Spleen (tissue), 11 donors: ENCODE results near the gene SPOPL. TPM values are rescaled to one million over a fixed set of nuclear protein-coding genes. Genes with fewer than 3 reads are reported as not detected.
"Not testable (repeated sequence)": the region's sequence is repeated elsewhere in the genome, so short reads cannot be mapped to it uniquely, and the experiment has no call there.

ENCODE experiments used
- DNase-seq: peaks from one replicate; pipeline ENCODE4 v3.0.0-alpha.2; 2020
- H3K27ac ChIP-seq, 8 donors: fragments of 200-600 bp; sonication (generic) in 7 of 8; 1 replicate in 4 of 8; 2 replicates in 4 of 8; pipeline versions ENCODE4 v1.5.0 to v1.8.0; 2016 to 2021; ENCODE audit warnings: inconsistent platforms in 4 of 8, mild to moderate bottlenecking in 4 of 8, moderate library complexity in 1 of 8
- H3K27me3 ChIP-seq, 7 donors: fragments of 200-600 bp; sonication (generic) in 6 of 7; replicated peaks in 1 of 7; 1 replicate in 4 of 7; 2 replicates in 3 of 7; pipeline versions ENCODE4 v1.5.0 to v1.8.0; 2016 to 2021; ENCODE audit warnings: inconsistent platforms in 3 of 7, mild to moderate bottlenecking in 1 of 7
- H3K36me3 ChIP-seq, 6 donors: fragments of 200-600 bp; sonication (generic) in 5 of 6; 1 replicate in 4 of 6; 2 replicates in 2 of 6; pipeline versions ENCODE4 v1.5.0 to v1.8.0; 2016 to 2021; ENCODE audit warnings: inconsistent platforms in 2 of 6
- H3K4me1 ChIP-seq, 6 donors: fragments of 200-600 bp; sonication (generic) in 5 of 6; 1 replicate in 3 of 6; 2 replicates in 3 of 6; pipeline versions ENCODE4 v1.5.0 to v1.8.0; 2016 to 2021; ENCODE audit warnings: inconsistent platforms in 3 of 6
- H3K4me3 ChIP-seq, 8 donors: fragments of 200-600 bp; sonication (generic) in 7 of 8; 1 replicate in 4 of 8; 2 replicates in 4 of 8; pipeline versions ENCODE4 v1.5.0 to v1.8.0; 2016 to 2021; ENCODE audit warnings: inconsistent platforms in 4 of 8, mild to moderate bottlenecking in 4 of 8, moderate library complexity in 2 of 8
- H3K9me3 ChIP-seq, 8 donors: fragments of 200-600 bp; sonication (generic) in 7 of 8; 1 replicate in 4 of 8; 2 replicates in 4 of 8; pipeline versions ENCODE4 v1.5.0 to v1.8.0; 2016 to 2021; ENCODE audit warnings: inconsistent platforms in 4 of 8
- POLR2A ChIP-seq, 3 donors: fragments of 450-650 bp; IDR thresholded peaks; one replicate each; pipeline ENCODE4 v1.5.1; 2017; ENCODE audit warnings: antibody characterized with exemption in 3 of 3, mild to moderate bottlenecking in 1 of 3
- POLR2AphosphoS5 ChIP-seq, 3 donors: sonication (generic); formaldehyde crosslinking; IDR thresholded peaks; one replicate each; pipeline ENCODE4 v1.5.1; 2017; ENCODE audit warnings: antibody characterized with exemption in 3 of 3
- WGBS, 5 donors: extraction: QIAGEN DNeasy Blood & Tissue Kit in 3 of 5; methylation state at CpG; one replicate each; pipeline versions ENCODE4 v1.1.5 to v1.1.7; 2013 to 2018; 5-methylcytosine and 5-hydroxymethylcytosine counted together
- intact Hi-C: fragments of 100-400 bp; cut with DNase I; formaldehyde crosslinking; loops from one replicate; pipeline ENCODE4 v1.15.0; 2023; ENCODE audit warnings: low total_unique reads
- polyA plus RNA-seq, 3 donors: library from polyadenylated mRNA; stranded (reverse); fragments of 200-250 nt; gene quantifications; one replicate each; pipeline ENCODE4 v1.2.1, GENCODE V29; 2013
- total RNA-seq, 7 donors: library from RNA; depleted of rRNA in 3 of 7; stranded (reverse); fragments of >200 nt in 3 of 7; fragmentation: NEBNext Ultra II Directional in 4 of 7; extraction: Animal tissue kit (Norgen Biotek cat#: 25700) in 4 of 7; gene quantifications; one replicate each; pipeline versions ENCODE4 v1.1.0 to v1.2.1, GENCODE V29; 2016 to 2021
- TF ChIP-seq, protein P1 (sequence below), 11 experiments: fragments of 200-600 bp in 7 of 11; fragments of 450-650 bp in 4 of 11; sonication (generic) in 4 of 11; IDR thresholded peaks in 8 of 11; conservative IDR thresholded peaks in 3 of 11; 1 replicate in 7 of 11; 2 replicates in 4 of 11; pipeline versions ENCODE4 v1.4.0 to v1.8.0; 2016 to 2021; ENCODE audit warnings: antibody characterized with exemption in 11 of 11, inconsistent platforms in 4 of 11, mild to moderate bottlenecking in 1 of 11
- donor health status: healthy with polysubstance abuse.
- donor health status: DM: no; HTN: no; CAD: no; lungs with moderate emphysema.
- donor health status: DM: no; HTN: no; CAD: no.
- donor health status: Bipolar disorder and iron deficiency.
- donor health status: healthy.
- donor health status: DM: no; HTN: no; CAD: no.
- donor health status: DM: yes; HTN: yes; CAD: no.

The SPOPL gene
- total and polyA plus RNA-seq, 10 donors: 4.8 to 48.8 (median 36.8) TPM

DNA sequence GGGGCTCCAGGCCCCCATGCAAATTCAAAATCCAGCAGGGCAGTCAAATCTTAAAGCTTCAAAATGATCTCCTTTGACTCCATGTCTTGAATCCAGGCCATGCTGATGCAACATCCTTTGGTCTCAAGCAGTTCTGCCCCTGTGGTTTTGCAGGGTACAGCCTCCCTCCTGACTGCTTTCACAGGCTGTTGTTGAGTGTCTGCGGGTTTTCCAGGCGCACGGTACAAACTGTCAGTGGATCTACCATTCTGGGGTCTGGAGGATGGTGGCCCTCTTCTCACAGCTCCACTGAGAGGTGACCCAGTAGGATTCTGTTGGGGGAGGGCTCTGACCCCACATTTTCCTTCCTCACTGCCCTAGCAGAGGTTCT lies 22.1 kb downstream of the SPOPL start:
- Histone ChIP-seq H3K9me3 (peaks cover 0 to 19% (median 10%) of the 10 kb centered on the region in 8 donors), H3K4me1 (peaks cover 0 to 77% (median 44%) of the 10 kb centered on the region in 6 donors), H3K36me3 (peaks cover 0 to 20% (median 5%) of the 10 kb centered on the region in 6 donors), H3K27ac (peak overlapping the region in 2 of 8 donors; percentile 7 to 28)
- 33 to 92% (median 69%) methylated on average over 2 to 3 of the region's 3 CpGs for WGBS, 5 donors
- DNase-seq, H3K27me3 ChIP-seq, H3K4me3 ChIP-seq, intact Hi-C loops: not testable (repeated sequence)
- peak in 1 of 3 donors; percentile 33 for TF ChIP-seq POLR2AphosphoS5 (IDR thresholded peaks at IDR 0.05)

DNA sequence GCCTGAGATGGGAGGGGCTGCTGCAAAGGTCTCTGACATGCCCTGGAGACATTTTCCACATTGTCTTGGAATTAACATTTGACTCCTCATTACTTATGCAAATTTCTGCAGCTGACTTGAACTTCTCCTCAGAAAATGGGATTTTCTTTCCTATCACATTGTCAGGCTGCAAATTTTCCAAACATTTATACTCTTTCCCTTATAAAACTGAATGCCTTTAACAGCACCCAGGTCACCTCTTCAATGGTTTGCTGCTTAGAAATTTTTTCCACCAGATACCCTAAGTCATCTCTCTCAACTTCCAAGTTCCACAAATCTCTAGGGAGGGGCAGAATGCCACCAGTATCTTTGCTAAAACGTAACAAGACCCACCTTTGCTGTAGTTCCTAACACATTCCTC lies 22.8 kb downstream of the SPOPL start:
- WGBS, 5 donors: 95 to 100% (median 97%) methylated on average over 1 of the region's 1 CpG

DNA sequence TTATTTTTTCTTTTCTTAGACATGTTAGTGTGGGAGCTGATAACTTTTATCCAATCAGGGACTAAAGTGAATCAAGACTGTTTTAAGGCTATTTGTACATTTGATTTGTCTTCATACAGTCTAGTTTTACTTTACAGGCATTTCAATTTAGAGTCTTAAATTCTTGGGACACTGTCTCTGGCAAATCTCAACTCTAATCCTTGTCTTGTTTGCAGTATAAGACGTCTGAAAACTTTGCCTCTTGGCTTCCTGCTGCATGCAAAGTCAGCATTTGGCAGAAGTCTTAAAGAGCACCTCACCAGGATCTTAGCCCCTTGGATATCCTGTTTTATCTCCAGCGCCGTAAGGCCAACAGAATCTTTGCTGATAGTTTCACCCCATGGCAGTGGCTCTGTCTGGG lies 30.3 kb downstream of the SPOPL start:
- peaks cover 0 to 79% (median 17%) of the 10 kb centered on the region in 6 donors for H3K4me1 ChIP-seq
- no peak overlapping the region for H3K4me3 ChIP-seq
- intact Hi-C loops: no loop called here
- WGBS, 5 donors: 40 to 71% (median 69%) methylated on average over 3 of the region's 3 CpGs
- H3K27me3 ChIP-seq: no peaks in the 10 kb centered on the region
- TF ChIP-seq POLR2AphosphoS5 (IDR thresholded peaks at IDR 0.05) (no peak), POLR2A (IDR thresholded peaks at IDR 0.05) (no peak)
- TF ChIP-seq, protein P1, sequence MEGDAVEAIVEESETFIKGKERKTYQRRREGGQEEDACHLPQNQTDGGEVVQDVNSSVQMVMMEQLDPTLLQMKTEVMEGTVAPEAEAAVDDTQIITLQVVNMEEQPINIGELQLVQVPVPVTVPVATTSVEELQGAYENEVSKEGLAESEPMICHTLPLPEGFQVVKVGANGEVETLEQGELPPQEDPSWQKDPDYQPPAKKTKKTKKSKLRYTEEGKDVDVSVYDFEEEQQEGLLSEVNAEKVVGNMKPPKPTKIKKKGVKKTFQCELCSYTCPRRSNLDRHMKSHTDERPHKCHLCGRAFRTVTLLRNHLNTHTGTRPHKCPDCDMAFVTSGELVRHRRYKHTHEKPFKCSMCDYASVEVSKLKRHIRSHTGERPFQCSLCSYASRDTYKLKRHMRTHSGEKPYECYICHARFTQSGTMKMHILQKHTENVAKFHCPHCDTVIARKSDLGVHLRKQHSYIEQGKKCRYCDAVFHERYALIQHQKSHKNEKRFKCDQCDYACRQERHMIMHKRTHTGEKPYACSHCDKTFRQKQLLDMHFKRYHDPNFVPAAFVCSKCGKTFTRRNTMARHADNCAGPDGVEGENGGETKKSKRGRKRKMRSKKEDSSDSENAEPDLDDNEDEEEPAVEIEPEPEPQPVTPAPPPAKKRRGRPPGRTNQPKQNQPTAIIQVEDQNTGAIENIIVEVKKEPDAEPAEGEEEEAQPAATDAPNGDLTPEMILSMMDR (IDR thresholded peaks at IDR 0.05 in 8 of 11, conservative IDR thresholded peaks at IDR 0.05 in 3 of 11): no peak
- no peak overlapping the region for H3K27ac ChIP-seq
- no peak for DNase-seq
- peaks cover 0 to 11% (median 0%) of the 10 kb centered on the region in 6 donors for H3K36me3 ChIP-seq
- peaks cover 0 to under 1% (median 0%) of the 10 kb centered on the region in 8 donors for H3K9me3 ChIP-seq

More for the DNA sequence above, 22.8 kb downstream of the SPOPL start:
- H3K27me3 ChIP-seq, H3K4me3 ChIP-seq, DNase-seq, intact Hi-C loops: not testable (repeated sequence)
- H3K9me3 ChIP-seq: peaks cover 0 to 19% (median 10%) of the 10 kb centered on the region in 8 donors
- H3K27ac ChIP-seq: peak overlapping the region in 1 of 8 donors; percentile 28
- H3K36me3 ChIP-seq: peaks cover 0 to 20% (median 5%) of the 10 kb centered on the region in 6 donors
- H3K4me1 ChIP-seq: peaks cover 0 to 77% (median 39%) of the 10 kb centered on the region in 6 donors

DNA sequence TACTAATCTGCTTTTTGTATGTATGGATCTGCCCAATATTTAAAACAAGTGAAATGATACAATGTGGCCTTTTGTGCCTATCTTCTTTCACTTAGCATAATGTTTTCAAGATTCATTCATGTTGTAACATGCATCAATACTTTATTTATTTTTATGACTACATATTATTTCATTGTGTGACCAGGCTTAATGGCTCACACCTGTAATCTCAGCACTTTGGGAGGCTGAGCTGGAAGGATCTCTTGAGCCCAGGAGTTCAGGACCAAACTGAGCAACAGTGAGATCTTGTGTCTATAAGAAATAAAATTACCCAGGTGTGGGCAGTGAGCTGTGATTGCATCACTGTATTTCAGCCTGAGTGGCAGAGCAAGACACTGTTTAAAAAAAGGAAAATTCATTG lies 33.2 kb downstream of the SPOPL start:
- intact Hi-C loops: no loop called here
- peaks cover 0 to 31% (median 3%) of the 10 kb centered on the region in 6 donors for H3K36me3 ChIP-seq
- TF ChIP-seq, protein P1 (IDR thresholded peaks at IDR 0.05 in 8 of 11, conservative IDR thresholded peaks at IDR 0.05 in 3 of 11): no peak
- TF ChIP-seq POLR2A (IDR thresholded peaks at IDR 0.05) (no peak), POLR2AphosphoS5 (IDR thresholded peaks at IDR 0.05) (no peak)
- H3K27ac ChIP-seq: no peak overlapping the region
- DNase-seq: no peak
- H3K4me3 ChIP-seq: no peak overlapping the region
- H3K4me1 ChIP-seq: peaks cover 0 to 53% (median 10%) of the 10 kb centered on the region in 6 donors
- H3K27me3 ChIP-seq: no peaks in the 10 kb centered on the region
- peaks cover 0 to 25% (median 20%) of the 10 kb centered on the region in 8 donors for H3K9me3 ChIP-seq

DNA sequence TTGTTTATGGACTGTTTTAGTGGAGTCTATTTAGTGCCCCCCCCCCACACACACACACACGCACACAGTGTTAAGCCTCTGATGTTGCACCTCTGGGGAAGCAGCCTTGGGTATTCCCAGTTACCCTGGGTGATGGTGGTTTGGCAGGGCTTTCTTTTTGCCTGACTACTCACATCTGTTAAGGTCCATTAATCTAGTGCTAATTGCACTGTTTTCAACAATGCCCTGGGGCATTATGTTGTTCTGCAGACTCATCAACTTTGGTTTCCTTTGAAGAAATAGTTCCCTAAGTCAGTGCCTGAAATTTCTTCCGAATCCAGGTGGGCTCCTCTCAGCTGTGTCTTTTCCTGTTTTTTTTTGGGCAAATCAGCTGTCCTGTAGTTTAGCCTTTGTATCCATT lies 34.7 kb downstream of the SPOPL start:
- H3K36me3 ChIP-seq: peaks cover 0 to 31% (median 3%) of the 10 kb centered on the region in 6 donors
- intact Hi-C loops: no loop called here

More for the DNA sequence above, 34.7 kb downstream of the SPOPL start:
- Histone ChIP-seq H3K4me3 (no peak overlapping the region), H3K9me3 (peaks cover 0 to 27% (median 22%) of the 10 kb centered on the region in 8 donors), H3K27me3 (no peaks in the 10 kb centered on the region), H3K4me1 (peaks cover 0 to 38% (median 6%) of the 10 kb centered on the region in 6 donors), H3K27ac (no peak overlapping the region)
- no peak for DNase-seq
- TF ChIP-seq POLR2AphosphoS5 (IDR thresholded peaks at IDR 0.05): no peak
- TF ChIP-seq POLR2A (IDR thresholded peaks at IDR 0.05): no peak
- TF ChIP-seq, protein P1 (IDR thresholded peaks at IDR 0.05 in 8 of 11, conservative IDR thresholded peaks at IDR 0.05 in 3 of 11): no peak
- 69 to 79% (median 78%) methylated on average over 2 of the region's 2 CpGs for WGBS, 5 donors
